Esophagus squamous epithelium (tissue), 5 donors: ENCODE data around the gene ALDH16A1. TPM values are rescaled to one million over a fixed set of nuclear protein-coding genes. Genes with fewer than 3 reads are reported as not detected.

Experiments
- DNase-seq: peaks from one replicate; lab custom pipeline; 2025; lab: John Stamatoyannopoulos, UW
- H3K27ac ChIP-seq, 4 donors: fragments of 200-600 bp; sonication (generic); one replicate each; pipeline ENCODE4 v1.5.1; 2016 to 2019; ENCODE audit warnings: mild to moderate bottlenecking in 1 of 4
- H3K27me3 ChIP-seq, 4 donors: fragments of 200-600 bp; sonication (generic); 1 replicate in 3 of 4; 2 replicates in 1 of 4; pipeline versions ENCODE4 v1.5.1 to v1.6.0; 2017 to 2021; ENCODE audit warnings: antibody characterized with exemption in 1 of 4
- H3K36me3 ChIP-seq, 3 donors: fragments of 200-600 bp; sonication (generic); one replicate each; pipeline ENCODE4 v1.5.1; 2016 to 2019
- H3K4me1 ChIP-seq, 3 donors: fragments of 200-600 bp; sonication (generic); one replicate each; pipeline ENCODE4 v1.5.1; 2017 to 2019
- H3K4me3 ChIP-seq, 4 donors: fragments of 200-600 bp; sonication (generic); 1 replicate in 3 of 4; 2 replicates in 1 of 4; pipeline ENCODE4 v1.5.1; 2016 to 2019; ENCODE audit warnings: mild to moderate bottlenecking in 2 of 4, moderate library complexity in 1 of 4
- H3K9me3 ChIP-seq, 3 donors: fragments of 200-600 bp; sonication (generic); one replicate each; pipeline ENCODE4 v1.5.1; 2016 to 2019
- CTCF ChIP-seq, 6 experiments: fragments of 450-650 bp in 4 of 6; fragments of 200-600 bp in 2 of 6; sonication (generic) in 2 of 6; IDR thresholded peaks; one replicate each; pipeline ENCODE4 v1.5.1; 2016 to 2019; ENCODE audit warnings: antibody characterized with exemption in 6 of 6, mild to moderate bottlenecking in 4 of 6, moderate library complexity in 4 of 6
- POLR2A ChIP-seq, 4 donors: fragments of 450-650 bp; IDR thresholded peaks; one replicate each; pipeline ENCODE4 v1.6.1; 2017; ENCODE audit warnings: antibody characterized with exemption in 4 of 4, mild to moderate bottlenecking in 4 of 4, moderate library complexity in 3 of 4
- WGBS, 2 donors: methylation state at CpG; one replicate each; pipeline ENCODE4 v1.1.5; 2018; 5-methylcytosine and 5-hydroxymethylcytosine counted together
- intact Hi-C: fragments of 100-400 bp; cut with DNase I; formaldehyde crosslinking; loops from one replicate; pipeline ENCODE4 v1.15.0; 2022
- total RNA-seq, 4 donors: library from RNA; depleted of rRNA; stranded (reverse); fragments of >200 nt; gene quantifications; one replicate each; pipeline ENCODE4 v1.1.0, GENCODE V29; 2016
- donor health status: DM: yes; HTN: yes; CAD: no.

ALDH16A1 gene
- total RNA-seq, 4 donors from 2014 or later, result 35.9 to 56.5 (median 39.0) TPM

DNA sequence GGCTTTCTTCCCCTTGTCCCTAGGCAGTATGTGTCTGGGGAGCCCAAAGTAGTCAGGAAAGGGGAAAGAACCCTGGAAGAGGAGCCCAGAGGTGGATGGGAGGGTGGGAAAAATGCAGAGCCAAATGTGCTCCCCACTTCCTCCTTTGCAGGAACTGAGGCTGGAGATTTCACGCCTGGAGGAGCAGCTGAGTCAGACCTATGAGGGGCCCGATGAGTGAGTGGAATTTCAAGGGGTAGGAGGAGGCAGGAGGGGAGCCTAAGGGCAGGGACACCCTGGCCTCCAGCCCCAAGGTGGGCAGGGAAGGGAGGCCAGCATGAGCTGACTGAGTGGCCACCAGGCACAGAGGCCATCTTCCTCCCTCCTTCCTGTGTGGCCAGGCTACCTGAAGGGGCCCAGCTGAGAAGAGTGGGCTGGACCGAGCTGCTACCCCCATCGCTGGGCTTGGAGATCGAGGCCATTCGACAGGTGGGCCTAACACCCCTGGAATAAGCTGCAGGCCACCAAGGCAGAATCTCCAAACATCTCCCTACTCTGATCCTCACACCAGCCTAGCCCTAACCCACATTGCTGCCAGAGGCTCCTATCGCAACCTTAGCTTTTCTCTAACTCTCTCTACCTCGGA lies 44.1 kb upstream of the ALDH16A1 start:
- DNase-seq, result no peak
- Histone ChIP-seq H3K4me1 (no peaks in the 10 kb centered on the region), H3K27me3 (no peaks in the 10 kb centered on the region), H3K27ac (no peak overlapping the region), H3K4me3 (no peak overlapping the region), H3K9me3 (no peaks in the 10 kb centered on the region), H3K36me3 (no peaks in the 10 kb centered on the region)
- TF ChIP-seq POLR2A (IDR thresholded peaks at IDR 0.05), result no peak
- TF ChIP-seq CTCF (IDR thresholded peaks at IDR 0.05), result no peak
- 61 to 72% methylated on average over 6 to 8 of the region's 8 CpGs for WGBS, 2 donors
- intact Hi-C loops, result no loop called here

GRCh38 chr19:49409441-49410029 lies 43.5 kb upstream of the ALDH16A1 start:
- no peaks in the 10 kb centered on the region for H3K9me3 ChIP-seq
- intact Hi-C loops, result no loop called here
- 63 to 76% methylated on average over 5 of the region's 5 CpGs for WGBS, 2 donors
- TF ChIP-seq CTCF (IDR thresholded peaks at IDR 0.05) (no peak), POLR2A (IDR thresholded peaks at IDR 0.05) (no peak)
- no peak for DNase-seq
- no peak overlapping the region for H3K27ac ChIP-seq
- no peaks in the 10 kb centered on the region for H3K4me1 ChIP-seq
- no peaks in the 10 kb centered on the region for H3K27me3 ChIP-seq
- no peaks in the 10 kb centered on the region for H3K36me3 ChIP-seq
- H3K4me3 ChIP-seq, result no peak overlapping the region

GRCh38 chr19:49411681-49412326 lies 41.2 kb upstream of the ALDH16A1 start:
- H3K27me3 ChIP-seq, result peaks cover 0 to 21% (median 0%) of the 10 kb centered on the region in 4 donors
- intact Hi-C loops, result no loop called here
- 63 to 74% methylated on average over 2 to 3 of the region's 3 CpGs for WGBS, 2 donors
- H3K27ac ChIP-seq, result no peak overlapping the region
- TF ChIP-seq CTCF (IDR thresholded peaks at IDR 0.05), result no peak
- TF ChIP-seq POLR2A (IDR thresholded peaks at IDR 0.05), result no peak
- no peak overlapping the region for H3K4me3 ChIP-seq
- H3K36me3 ChIP-seq, result no peaks in the 10 kb centered on the region
- H3K4me1 ChIP-seq, result no peaks in the 10 kb centered on the region
- DNase-seq, result no peak
- H3K9me3 ChIP-seq, result no peaks in the 10 kb centered on the region

- WGBS, 2 donors, result 87 to 90% methylated on average over 2 to 6 of the region's 9 CpGs
- H3K9me3 ChIP-seq, result no peaks in the 10 kb centered on the region
- DNase-seq, result no peak
- no peak for TF ChIP-seq CTCF (IDR thresholded peaks at IDR 0.05)
- TF ChIP-seq POLR2A (IDR thresholded peaks at IDR 0.05), result no peak
- H3K4me1 ChIP-seq, result no peaks in the 10 kb centered on the region
- no peak overlapping the region for H3K4me3 ChIP-seq
- intact Hi-C loops, result no loop called here
- no peaks in the 10 kb centered on the region for H3K36me3 ChIP-seq
- peaks cover 0 to 36% (median 0%) of the 10 kb centered on the region in 4 donors for H3K27me3 ChIP-seq
- H3K27ac ChIP-seq, result no peak overlapping the region
These were observed 39.7 kb upstream of the ALDH16A1 start for GRCh38 chr19:49413348-49413747.

GRCh38 chr19:49414256-49414655 lies 38.8 kb upstream of the ALDH16A1 start:
- intact Hi-C loops, result no loop called here

More at GRCh38 chr19:49414256-49414655, 38.8 kb upstream of the ALDH16A1 start:
- Histone ChIP-seq H3K27ac (no peak overlapping the region), H3K4me3 (no peak overlapping the region), H3K27me3 (peaks cover 0 to 45% (median 0%) of the 10 kb centered on the region in 4 donors), H3K9me3 (no peaks in the 10 kb centered on the region), H3K4me1 (no peaks in the 10 kb centered on the region), H3K36me3 (no peaks in the 10 kb centered on the region)
- no peak for DNase-seq
- no peak for TF ChIP-seq POLR2A (IDR thresholded peaks at IDR 0.05)
- no peak for TF ChIP-seq CTCF (IDR thresholded peaks at IDR 0.05)
- 65 to 76% methylated on average over 2 to 3 of the region's 3 CpGs for WGBS, 2 donors
